ENCODE results near the gene PCCB. TPM values are rescaled to one million over a fixed set of nuclear protein-coding genes. Genes with fewer than 3 reads are reported as not detected.
"Not testable (repeated sequence)": the region's sequence is repeated elsewhere in the genome, so short reads cannot be mapped to it uniquely, and the experiment has no call there.

The PCCB gene
- total RNA-seq, 2 donors from 2014 or later, result 22.3 to 23.7 TPM

DNA sequence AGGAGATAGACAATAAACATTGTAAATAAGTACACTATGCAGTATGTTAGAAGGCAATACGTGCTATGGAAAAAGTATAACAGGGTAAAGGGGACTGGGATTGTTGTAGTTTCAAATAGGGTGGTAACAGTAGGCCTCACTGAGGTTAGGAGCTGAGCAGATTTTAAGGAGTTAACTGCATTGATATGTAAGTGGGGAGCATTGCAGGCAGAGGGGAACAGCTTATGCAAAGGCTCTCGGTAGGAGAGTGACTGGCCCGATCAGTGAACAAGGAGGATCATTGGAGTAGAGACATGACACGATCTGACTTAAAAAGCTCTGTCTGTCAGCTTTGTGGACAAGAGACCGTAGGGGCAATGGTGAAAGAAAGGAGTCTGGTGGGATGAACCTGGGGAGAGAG is 46.8 kb downstream of the PCCB start:
- intact Hi-C loops (cut with DNase I), result no loop called here
- DNase-seq (ENCODE audit: low spot score), result no peak

DNA sequence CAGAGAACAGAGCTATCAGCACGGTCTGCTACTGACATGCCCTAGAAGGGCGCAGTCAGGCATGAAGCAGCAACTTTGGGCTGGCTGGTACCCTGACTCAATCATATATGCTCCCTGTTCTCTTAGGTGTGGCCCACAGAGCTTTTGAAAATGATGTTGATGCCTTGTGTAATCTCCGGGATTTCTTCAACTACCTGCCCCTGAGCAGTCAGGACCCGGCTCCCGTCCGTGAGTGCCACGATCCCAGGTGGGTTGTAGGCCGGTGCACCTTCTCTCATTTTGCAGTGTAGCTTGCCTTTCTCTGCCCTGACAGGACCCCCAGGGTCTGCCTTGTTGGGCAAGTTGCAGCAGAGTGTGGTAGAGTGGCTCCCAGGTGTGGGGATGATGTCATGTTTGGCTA is 47.7 kb downstream of the PCCB start:
- DNase-seq (ENCODE audit: low spot score), result peak; percentile 67
- intact Hi-C loops (cut with DNase I), result no loop called here

DNA sequence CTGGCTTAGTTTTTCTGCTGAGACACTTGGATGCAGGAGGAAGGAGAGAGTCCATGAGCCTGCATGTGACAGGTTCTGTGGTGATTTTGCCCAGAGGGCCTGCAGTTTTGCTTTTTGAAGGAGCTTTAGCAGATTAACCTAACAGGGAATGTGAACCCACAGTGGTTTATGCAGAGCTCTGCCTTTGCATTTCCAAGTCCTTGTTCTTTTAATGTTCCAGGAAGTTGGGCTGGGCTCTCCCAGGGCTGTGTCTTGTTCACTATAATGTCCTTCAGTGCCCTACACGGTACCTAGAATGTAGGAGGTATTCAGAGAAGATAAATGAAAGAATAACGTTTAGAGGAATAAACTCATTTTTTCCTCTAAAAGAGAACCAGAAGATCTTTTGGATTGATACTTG is 50.3 kb downstream of the PCCB start:
- DNase-seq (ENCODE audit: low spot score), result no peak
- intact Hi-C loops (cut with DNase I), result loop anchor here in 1 of 2 donors (5.0 kb wide), 1 partner anchor 1382 kb away; no protein-coding TSS in a partner anchor

DNA sequence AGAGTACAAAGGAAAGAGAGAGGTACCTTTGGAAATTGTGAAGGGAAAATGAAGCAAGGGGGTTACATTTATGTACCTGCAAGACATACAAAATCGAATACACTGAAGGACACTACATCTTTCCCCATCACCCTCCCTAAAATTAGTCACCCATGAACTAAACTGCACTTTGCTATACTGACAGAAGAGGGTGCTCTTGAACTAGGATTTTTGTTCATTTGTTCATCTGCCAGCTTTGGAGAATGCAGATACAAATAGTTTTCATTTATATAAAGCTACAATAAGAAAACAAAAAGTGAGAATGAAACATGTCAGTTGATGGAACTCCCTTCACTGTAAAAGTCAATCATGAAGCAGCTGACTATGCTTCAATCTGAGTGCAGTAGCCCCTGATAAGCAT is 55.7 kb downstream of the PCCB start:
- DNase-seq (ENCODE audit: low spot score), result no peak
- intact Hi-C loops (cut with DNase I), result no loop called here

GRCh38 chr3:136311261-136311660 is 61.1 kb downstream of the PCCB start:
- DNase-seq (ENCODE audit: low spot score), result no peak
- intact Hi-C loops (cut with DNase I), result no loop called here

GRCh38 chr3:136311968-136312367 is 61.8 kb downstream of the PCCB start:
- intact Hi-C loops (cut with DNase I), result no loop called here
- no peak for DNase-seq (ENCODE audit: low spot score)

DNA sequence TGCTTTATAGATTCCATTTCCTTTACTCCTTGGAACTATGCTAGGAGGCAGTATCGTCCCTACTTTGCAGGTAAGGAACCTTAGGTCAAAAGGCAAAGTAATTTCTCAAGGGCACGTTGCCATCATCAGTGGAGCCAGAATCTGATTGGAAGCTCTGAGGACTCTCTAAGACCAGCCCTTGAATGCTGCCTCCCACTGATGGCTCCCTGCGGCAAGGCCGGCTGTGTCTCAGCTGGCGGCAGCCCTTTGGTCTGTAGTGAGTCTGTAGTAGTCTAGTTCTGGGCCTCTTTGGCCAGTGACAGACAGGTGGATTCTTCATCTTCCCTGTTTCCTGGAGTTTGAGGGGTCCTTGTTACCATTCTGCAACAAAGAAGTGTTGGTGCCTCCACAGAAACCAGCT is 76.2 kb downstream of the PCCB start:
- no peak for DNase-seq (ENCODE audit: low spot score)
- intact Hi-C loops (cut with DNase I), result no loop called here

DNA sequence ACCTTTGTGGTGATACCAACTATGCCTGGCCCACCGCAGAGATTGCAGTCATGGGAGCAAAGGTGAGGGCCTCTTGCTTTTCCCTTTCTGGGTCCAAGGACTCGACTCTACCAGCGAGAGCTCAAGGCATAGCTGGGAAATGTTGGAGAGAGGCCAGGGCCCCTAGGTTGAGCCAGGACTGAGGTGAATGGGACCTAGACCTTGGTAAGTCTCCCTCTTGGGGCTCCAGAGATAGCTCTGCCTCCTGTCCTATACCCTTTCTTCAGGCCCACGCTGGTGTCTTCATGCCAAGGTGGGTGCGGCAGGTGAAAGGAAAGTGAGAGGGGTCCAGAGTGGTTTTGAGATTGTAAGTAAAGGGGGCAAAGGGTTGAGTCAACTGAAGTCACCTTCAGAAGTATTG is 77.5 kb downstream of the PCCB start:
- DNase-seq (ENCODE audit: low spot score), result no peak

DNA sequence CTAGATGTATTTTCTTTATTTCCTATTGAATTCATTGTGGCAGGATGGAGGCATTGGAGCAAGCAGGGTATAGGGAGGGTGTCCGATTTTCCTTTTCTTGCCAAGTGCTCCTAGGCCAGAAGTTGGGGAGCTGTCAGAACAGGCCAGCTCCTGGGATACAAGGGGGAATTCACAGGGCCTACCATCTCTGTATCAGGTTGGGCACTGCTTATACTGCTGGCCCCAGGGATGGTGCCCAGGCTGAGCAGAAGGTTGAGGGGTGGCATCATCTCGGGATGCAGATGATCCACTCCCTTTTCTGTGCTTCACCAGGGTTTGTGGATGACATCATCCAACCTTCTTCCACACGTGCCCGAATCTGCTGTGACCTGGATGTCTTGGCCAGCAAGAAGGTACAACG is 79.5 kb downstream of the PCCB start:
- intact Hi-C loops (cut with DNase I), result no loop called here
- no peak for DNase-seq (ENCODE audit: low spot score)

More for the DNA sequence above, 77.5 kb downstream of the PCCB start:
- intact Hi-C loops (cut with DNase I), result no loop called here

- intact Hi-C loops (cut with DNase I), result no loop called here
- DNase-seq (ENCODE audit: low spot score), result no peak
These were observed 80.8 kb downstream of the PCCB start for GRCh38 chr3:136330900-136331299.

DNA sequence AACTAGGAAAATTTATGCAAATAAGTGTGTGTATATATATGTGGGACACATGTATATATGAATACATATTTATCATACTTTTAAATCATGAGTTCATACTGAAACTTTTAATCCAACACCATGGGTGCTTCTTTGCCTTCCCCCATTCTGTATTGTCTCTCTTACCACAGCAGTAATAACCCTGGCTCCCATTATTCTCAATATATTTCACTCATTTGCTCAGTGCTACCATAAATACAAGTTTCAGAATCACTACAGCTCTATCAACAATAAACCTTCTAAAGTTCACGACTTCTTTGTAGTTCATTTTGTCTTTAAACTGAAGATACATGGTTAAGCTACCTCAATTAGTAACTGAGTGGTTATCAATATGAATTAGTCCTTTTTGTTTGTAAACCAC is 82.2 kb downstream of the PCCB start:
- intact Hi-C loops (cut with DNase I), result no loop called here
- DNase-seq (ENCODE audit: low spot score), result no peak

DNA sequence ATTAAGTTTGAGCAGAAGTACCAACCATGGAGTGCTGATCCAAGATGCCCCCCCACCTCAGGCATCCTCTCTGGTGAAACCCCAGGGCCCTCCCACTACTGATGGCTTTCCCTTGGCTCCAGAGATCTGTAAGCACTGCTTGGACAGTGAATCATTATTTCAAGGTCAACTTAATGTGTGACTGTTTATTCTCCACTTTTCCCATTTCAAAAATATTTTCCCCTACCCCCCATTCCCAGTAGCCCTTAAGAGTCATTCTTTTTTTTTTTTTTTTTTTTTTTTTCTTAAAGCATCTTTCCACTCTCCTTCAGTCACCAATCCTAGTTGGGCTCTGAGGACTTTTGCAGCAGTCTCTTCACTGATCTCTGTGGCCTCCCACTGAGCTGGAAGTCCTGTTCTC is 82.6 kb downstream of the PCCB start:
- intact Hi-C loops (cut with DNase I), result no loop called here
- no peak for DNase-seq (ENCODE audit: low spot score)

- DNase-seq (ENCODE audit: low spot score), result no peak
- intact Hi-C loops (cut with DNase I), result no loop called here
These were observed 84.1 kb downstream of the PCCB start for GRCh38 chr3:136334209-136334608.

- intact Hi-C loops (cut with DNase I), result not testable (repeated sequence)
These were observed 84.6 kb downstream of the PCCB start for GRCh38 chr3:136334726-136335125.

DNA sequence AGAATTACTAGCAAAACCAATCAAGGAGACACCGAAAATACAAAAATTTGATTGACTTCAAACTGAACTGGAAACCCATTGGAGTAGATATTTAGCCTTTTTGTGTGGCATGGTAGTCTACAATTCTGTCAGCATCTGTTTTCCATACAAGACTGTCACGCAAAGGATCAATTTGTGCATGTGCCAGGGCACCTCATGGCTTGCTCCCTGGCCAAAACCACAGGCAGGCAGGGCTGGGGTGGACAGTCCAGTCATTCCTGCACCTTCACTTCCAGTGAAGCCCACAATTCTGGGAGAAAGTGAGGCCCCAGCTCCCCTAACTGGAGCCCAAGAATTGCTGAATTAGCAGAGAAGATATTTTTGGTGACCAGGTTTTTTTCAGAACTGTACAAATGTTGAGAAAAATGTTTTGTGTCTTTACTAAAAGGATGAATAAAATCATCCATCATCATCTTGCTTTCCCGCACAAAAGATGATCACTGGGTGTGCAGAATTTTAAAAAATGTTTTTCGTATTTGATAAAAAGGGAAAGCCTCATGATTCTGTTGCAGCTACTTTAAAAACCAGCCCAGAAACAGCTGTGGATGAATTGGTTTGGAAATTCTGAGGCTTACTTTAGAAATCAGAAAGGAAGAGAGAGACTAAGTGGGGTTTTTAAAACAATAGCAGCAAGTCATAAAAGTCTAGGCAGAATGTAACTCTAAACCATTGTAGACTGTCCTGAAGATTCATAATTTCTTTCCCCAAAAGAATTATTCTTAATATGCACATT is 86.4 kb downstream of the PCCB start:
- DNase-seq (ENCODE audit: low spot score), result no peak

More at GRCh38 chr3:136334726-136335125, 84.6 kb downstream of the PCCB start:
- not testable (repeated sequence) for DNase-seq (ENCODE audit: low spot score)

GRCh38 chr3:136343446-136343845 is 93.3 kb downstream of the PCCB start:
- intact Hi-C loops (cut with DNase I), result no loop called here
- no peak for DNase-seq (ENCODE audit: low spot score)

More for the DNA sequence above, 86.4 kb downstream of the PCCB start:
- intact Hi-C loops (cut with DNase I), result no loop called here

- intact Hi-C loops (cut with DNase I), result no loop called here
- DNase-seq (ENCODE audit: low spot score), result peak; percentile 96
These were observed 93.9 kb downstream of the PCCB start for GRCh38 chr3:136343873-136344555.

DNA sequence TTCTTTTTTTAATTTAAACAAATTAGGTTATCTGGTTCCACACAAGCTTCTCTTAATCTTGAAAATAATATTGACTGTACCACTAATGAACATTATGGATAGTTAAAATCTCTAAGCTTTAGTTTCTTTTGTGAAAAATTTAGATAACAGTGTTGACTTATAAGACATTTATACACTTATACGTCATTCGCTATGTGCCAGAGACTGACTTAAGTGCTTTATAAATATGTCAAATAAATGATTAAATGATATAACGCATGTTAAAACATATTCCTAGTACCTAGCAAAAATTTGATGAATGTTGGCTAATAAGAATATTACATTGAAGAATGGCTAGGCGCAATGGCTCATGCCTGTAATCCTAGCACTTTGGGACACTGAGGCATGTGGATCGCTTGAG is 96.3 kb downstream of the PCCB start:
- no peak for DNase-seq (ENCODE audit: low spot score)
- intact Hi-C loops (cut with DNase I), result no loop called here

DNA sequence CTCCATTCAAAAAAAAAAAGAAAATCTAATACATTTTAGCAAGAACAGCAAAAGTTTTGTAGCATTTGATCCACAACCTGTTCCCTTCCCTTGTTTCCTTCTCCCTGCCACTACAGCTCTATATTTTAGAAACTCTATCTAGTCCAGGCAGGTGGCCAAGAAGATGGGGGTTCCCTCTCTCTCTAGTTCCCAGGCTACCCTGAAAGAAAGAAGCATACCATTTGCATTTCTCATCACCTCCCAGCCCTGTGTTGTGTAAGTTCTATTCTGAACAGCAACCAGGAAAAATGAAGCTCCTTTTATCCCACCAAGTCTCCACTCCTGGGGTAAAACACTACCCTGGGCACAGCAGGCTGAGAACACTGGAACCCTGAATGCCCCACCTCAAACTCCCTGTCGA is 100.0 kb downstream of the PCCB start:
- DNase-seq (ENCODE audit: low spot score), result no peak
- intact Hi-C loops (cut with DNase I), result no loop called here

GRCh38 chr3:136350557-136350956 is 100.4 kb downstream of the PCCB start:
- DNase-seq (ENCODE audit: low spot score), result no peak
- intact Hi-C loops (cut with DNase I), result no loop called here

DNA sequence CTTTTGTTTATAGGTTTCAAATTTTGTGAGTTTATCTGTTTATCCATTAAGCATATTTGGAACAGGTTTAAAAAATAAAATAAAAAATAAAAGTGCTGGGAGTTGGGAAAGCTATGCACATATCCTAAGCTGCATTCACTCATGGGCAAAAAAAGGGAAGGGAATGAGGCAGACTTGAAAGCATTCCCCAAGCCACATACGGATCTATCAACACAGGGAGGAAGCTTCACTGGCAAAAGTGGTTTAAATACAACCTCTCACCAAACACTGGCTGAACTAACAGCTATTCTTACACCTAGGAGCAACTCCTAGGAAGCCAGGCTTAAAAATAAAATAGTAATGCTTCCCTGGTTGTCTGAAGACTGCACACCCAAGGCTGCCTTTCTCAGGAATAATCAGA is 101.2 kb downstream of the PCCB start:
- DNase-seq (ENCODE audit: low spot score), result no peak
- intact Hi-C loops (cut with DNase I), result no loop called here

All from posterior vena cava (tissue), 2 donors.